GM21737 (cell line): ENCODE measurements around the gene CD248.

Source experiments
- ATAC-seq: cut with Tn5 transposase; IDR thresholded peaks from one replicate; pipeline ENCODE4 v1.9.1; 2021; ENCODE audit warnings: mild to moderate bottlenecking, moderate library complexity; ENCODE audit not compliant: unreplicated experiment

CD248 gene

DNA sequence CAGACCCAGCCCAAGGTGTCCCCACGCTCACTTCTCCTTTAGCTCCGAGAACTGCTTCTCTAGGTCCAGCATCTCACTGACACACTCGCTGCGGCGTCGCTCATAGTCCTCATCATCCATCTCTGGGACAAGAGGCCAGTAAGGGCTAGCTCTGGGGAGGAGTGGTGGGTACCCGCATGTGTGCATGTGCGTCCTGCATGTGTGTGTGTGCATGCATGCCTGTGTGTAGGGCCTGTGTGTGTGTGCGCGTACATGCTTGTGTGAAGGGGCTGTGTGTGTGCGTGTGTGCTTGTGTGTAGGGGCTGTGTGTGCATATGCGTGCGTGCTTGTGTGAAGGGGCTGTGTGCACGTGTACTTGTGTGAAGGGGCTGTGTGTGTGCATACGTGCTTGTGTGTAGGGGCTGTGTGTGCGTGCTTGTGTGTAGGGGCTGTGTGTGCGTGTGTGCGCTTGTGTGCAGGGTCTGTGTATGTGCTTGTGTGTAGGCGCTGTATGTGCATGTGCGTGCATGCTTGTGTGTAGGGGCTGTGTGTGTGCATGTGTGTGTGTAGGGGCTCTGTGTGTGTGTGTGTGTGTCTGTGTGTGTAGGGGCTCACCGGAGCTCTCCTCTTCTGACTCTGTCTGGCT lies 24.8 kb upstream of the CD248 start:
- no peak for ATAC-seq

DNA sequence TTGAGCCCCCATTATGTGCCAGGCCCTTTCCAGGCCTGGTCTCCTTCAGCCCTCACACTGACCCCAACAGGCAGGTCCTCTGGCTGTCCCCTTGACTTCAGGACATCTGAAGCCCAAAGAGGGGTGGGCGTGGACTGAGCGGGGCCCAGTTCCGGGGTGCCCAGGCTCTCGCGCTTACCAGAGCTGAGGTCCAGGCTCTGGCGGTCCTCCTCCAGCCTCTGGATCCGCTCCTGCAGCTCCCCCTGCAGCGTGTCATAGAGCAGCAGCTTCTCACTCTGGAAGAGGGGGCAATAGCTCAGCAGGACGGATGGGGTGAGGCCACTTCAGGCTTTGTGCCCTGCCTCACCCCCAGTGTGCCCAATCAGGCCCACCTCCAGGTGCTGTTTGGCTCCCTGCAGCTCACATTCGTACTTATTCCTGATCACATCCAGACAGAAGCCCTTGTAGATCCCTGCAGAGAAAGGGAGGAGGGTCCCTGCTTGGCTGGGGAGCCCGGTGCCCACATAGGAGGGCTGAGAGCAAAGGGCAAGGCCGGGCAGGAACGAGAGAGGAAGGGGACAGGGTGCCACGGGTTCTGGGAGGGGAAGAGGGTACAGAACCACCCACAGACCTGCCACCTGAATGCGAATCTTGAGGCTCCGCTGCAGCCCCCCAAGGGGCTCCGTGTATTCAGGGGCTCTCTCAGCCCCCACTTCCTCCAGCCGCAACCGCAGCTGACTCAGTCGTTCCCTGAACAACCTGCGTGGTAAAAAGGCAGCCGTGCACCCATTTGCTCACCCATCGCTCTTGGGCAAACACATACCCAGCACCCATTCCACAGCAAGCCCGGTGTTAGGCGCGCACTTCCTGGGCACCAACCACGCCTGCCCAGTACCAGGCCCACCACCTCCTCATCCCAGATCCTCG lies 24.0 kb upstream of the CD248 start:
- ATAC-seq, result no peak

DNA sequence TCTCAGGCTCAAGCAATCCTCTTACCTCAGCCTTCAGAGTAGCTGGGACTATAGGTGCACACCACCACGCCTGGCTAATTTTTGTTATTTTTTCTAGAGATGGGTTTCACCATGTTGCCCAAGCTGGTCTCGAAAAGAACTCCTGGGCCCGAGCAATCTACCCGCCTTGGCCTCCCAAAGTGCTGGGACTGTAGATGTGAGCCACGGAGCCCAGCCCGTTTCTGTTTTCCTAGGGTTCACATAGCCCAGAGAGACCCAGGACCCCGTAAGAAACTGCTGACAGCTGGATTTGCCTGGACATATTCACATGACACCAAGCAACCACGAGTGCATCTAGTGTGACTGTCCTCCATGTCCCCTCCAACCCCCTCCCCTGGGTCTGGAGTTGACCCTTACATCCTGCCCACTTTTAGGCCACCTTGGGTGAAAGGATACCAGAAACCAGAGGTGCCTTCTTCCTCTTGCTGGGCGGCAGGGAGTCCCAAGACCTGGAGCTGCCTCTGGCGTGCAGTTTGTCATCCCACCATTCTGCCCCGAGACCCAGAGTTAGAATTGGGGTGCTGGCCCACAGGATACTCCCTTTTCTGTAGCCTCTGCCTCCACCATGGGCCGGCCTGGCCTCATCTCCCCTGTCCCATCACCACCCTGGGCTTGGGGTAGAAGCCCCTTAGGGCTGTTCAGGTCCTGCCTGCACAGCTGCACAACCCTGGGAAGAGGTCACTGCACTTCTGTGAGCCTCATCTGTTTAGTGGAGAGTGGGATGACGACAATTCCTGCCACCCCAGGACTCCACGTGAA lies 23.0 kb upstream of the CD248 start:
- ATAC-seq, result no peak

DNA sequence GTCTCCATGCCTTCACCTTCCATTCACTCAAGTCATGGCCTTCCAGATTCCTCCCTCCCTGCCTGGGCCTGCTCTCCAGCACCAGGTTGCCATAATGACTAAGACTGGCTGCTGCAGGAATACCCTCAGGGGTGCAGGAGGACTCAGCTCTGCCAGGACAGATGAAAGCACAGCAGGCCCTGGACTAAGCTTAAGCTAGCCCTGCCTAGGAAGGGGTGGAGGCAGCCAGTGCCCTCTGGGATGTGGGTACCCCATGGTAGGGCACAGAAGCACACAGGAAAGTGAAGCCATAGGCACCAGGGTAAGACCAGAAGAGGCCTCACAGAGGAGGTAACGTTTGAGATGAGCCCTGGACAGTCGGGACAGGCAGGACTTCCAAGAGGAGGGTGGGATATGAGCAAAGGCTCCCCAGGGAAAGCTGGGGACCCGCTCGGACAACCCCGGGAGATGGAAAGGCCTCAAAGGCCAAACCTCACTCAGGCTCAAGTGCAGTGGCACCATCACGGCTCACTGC lies 22.4 kb upstream of the CD248 start:
- ATAC-seq, result no peak

DNA sequence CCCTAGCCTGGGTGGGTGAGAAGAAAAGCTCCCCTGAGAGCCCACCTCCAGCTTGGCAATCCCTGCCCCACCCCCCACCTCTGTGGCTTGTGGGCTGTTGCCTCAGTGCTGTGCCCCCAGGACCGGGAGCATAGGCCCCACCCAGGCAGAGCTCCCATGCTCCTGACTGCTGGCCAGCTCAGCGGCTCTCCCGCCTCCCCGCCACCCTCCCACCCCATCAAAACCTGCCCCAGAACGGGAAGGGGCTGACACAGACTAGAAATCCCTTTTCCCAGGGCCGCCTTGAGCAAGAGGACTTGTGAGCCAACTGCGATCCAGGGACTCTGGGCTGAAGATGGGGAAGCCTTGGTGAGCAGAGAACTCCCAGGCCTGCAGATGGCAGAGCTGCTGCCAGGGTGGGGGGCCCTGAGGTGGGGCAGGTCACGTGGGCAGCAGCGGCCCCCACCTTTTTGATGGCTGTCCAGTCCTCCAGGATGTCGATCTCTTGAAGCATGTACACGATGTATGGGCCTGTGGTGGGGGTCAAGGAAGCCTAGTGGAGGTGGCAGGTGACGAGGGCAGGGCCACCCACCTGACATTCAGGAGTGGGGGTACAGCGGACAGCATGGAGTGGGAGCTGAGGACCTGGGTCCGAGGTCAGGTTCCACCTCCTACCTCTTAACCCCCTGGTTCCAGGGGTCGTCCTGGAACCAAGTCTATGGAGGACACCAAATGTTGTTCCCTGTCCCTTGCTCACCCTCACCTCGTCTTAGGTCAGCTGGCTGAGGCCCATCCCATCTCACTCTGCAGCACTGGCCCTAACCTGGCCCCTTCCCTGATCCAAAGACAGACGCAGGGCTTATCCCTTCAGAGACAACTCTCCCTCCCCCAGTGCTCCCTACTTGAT lies 21.7 kb upstream of the CD248 start:
- ATAC-seq, result no peak

DNA sequence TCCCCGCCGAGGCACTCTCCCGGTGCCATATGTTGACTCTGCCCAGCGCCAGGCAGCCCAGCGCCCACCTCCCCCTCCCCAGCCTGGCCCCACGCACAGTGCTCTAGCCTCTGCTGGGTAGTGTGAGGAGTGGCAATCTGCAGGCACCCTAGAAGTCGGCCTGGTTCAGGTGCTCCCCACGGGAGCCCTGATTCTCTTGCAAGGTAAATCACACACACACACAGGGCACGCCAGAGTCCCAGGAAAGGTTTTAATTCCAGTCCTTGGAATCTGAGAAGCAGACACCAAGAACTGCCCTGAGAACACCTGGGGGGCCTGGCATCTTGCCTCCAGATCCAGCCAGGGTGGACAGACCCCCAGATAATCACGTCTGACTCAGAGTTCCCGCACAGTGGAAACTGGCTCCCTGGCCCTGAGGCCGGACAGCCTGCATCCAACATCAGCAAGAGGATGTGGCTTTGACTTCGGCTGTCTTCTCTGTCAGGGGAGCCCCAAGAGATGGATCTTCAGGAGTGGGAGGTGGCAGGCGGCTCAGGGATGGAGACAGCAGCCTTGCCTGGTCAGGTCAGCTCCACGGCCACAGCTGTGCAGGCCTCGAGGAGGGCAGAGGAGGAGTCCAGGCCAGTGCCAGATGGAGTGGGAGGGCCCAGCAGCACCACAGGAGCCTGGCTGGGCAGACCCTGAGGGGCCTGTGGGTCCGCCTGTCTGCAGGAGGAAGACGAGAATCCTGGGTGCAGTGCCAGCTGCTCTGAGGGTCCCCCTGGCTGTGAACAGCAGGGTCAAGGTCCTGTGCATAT lies 20.5 kb upstream of the CD248 start:
- ATAC-seq, result no peak

DNA sequence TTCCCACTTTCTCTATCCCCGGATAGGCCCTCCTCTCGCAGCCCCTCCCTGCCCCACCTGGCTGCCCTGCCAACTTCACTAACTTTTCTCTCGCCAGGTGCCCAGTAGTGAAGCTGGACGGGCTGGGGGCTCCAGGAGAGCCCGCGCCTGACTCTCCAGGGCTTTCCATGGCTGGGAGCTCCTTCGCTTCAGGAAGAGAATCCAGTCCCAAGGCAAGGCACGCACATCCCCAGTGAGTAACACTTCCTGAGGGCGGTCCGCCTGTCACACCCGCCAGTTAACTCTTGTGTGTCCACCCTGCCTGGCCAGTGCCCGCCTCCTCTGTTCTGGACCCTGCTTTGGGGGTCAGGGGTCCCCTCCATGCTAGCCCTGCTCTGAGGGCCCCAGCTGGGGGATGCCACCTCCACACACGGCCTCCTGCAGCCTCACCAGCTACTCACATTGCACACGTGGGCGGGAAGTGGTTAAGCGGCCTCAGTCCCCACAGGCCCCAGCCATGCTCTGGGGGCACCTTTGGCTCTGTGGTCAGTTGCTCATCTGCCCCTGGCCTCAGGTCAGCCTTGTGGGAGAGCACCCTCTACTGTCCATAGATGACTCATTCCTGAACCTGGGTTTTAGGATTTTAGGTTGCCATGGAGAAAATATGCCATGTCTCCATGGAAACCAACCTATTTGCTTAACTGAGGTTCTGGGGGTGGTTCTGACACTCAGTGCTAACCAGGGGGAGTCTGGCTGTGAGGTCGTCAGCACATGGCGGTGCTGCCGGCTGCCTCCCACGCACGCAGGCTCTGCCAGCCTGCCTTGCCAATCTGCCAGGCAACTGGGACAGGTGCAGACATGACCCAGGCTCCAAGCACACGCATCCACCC lies 19.6 kb upstream of the CD248 start, which contains the start of gene RIN1:
TSS of gene RIN1 (minus strand) at position 201 of the 869 bp plus-strand sequence. CDS start at position 169, 32 bp downstream.
- peak; percentile 54 for ATAC-seq

DNA sequence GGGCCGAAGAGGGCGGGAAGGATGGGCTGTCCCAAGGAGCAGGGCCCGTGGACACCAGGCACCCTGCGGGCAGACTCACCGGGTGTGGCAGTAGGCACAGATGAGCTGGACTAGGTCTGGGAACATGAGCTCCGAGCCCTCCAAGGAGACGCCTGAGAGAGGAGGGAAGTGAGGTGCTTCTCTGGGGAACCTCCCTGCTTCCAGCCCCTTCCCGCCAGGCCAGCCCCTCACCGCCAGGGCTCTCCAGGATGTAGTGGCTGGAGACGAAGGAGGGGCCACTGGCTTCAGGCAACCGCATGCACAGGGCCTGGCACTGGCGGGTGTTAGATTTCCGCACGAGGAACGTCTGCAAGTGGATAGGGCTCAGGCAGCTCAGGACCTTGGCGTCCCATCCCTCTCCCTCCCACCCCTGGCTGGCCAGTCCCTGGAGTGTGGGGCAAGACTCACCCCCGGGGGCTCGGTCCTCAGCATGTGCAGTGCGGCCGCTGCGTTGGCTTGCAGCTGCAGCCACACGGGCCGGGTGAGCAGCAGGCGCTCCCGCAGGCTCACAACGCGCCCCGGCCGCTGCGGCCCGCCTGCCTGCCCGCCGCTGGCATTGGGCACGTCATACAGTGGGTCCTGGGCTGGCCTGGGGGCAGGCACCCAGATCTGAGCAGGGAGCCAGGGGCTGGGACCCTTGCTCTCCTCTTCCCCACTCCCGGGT lies 18.8 kb upstream of the CD248 start:
- ATAC-seq, result no peak

DNA sequence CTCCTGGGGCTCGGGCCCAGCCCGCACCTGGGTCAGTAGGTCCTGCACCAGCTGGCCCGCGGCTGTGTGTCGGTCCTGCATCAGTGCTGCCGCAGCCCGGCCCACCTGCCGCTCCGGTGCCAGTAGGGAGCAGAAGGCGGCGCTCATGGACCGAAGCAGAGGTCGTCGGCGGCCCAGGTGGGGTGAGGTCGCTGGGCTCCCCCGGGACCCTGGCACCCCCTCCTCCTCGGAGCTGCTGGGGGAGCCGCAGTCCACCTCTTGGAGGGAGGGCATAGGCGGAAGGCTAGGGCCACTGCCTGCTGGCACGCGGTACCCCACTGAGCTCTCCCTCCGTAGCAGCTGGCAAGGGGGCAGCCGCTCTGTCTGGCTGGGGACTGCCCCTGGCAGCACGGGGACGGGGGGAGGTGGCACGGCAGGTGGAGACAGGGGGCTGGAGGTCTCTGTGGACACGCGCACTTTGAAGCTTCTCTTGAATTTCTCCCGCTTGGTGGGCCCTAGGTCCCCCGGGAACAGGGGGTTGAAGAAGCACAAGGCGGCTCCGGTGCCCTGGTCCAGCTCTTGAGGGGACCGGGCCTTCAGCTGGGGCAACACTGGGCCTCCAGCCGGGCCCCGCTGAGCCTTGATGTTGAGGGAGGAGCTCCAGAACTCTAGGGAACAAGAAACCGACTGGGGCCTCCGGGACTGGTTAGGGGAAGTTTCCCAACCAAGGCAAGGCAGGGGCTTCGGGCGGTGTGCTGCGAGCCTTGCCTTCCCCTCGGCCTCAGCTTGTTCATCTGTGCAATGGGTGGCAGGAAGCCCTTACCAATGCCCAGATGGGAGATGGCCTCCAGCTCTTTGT lies 18.0 kb upstream of the CD248 start:
- ATAC-seq, result no peak

DNA sequence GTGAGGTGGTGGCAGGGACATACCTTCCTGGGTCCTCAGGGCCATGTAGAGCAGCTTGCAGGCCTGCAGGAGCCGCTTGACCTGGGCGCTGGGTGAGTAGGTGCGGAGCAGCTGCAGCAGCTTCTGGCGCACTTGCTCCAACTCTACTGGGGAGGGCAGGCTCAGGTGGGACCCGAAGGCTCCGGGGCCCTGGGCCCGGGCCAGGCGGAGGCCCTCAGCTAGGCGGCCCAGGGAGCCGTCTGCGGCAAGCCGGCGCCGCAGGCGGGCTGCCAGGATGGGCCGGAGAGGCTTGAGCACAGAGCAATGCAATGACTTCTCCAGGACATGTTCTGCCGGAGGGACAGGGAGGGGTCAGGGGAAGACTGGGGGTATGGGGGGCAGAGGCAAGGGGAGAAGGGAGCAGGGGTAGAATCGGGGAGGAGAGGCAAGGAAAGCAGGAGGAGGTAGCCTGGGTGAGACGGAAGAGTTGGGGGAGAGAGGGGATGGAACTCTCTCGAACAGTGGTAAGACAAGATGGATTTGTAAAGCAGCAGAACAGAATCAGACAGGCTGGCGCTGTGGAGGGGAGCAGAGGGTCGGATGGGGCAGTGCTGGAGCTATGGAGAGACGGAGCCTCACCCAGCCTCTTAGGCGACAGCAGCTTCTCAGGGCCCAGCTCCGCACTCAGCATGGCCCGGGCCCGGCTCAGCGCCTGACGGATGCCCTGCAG lies 17.2 kb upstream of the CD248 start:
- no peak for ATAC-seq

DNA sequence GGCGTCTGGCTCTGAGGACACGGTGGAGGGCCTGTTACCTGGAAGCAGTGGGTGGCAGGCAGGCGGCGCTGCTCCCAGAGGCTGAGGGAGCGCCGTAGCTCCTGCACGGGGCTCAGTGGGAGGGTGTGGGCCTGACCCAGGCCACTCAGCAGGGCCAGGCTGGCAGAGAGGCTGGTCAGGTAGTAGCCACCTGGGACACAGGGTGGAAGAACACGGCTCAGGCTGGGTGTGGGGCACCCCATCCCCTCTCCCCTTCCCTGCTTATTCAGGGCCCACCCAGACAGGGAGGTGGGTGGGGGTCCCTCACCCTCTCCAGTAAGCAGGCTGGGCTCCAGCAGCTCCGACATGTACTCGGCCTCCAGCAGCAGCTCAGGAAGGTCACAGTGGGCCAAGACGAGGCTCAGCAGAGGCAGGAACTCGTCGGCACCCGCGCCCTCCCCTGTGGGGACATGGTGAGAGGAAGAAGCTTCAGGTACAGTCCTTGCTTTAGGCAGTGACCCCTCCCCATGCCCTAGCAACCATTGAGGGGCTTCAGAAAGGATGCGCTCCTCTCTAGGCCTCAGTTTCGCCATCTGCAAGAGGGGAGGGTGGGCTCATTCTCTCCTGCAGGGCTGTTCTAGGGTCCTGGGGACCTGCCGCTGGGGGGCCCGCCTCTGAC lies 16.5 kb upstream of the CD248 start:
- no peak for ATAC-seq

DNA sequence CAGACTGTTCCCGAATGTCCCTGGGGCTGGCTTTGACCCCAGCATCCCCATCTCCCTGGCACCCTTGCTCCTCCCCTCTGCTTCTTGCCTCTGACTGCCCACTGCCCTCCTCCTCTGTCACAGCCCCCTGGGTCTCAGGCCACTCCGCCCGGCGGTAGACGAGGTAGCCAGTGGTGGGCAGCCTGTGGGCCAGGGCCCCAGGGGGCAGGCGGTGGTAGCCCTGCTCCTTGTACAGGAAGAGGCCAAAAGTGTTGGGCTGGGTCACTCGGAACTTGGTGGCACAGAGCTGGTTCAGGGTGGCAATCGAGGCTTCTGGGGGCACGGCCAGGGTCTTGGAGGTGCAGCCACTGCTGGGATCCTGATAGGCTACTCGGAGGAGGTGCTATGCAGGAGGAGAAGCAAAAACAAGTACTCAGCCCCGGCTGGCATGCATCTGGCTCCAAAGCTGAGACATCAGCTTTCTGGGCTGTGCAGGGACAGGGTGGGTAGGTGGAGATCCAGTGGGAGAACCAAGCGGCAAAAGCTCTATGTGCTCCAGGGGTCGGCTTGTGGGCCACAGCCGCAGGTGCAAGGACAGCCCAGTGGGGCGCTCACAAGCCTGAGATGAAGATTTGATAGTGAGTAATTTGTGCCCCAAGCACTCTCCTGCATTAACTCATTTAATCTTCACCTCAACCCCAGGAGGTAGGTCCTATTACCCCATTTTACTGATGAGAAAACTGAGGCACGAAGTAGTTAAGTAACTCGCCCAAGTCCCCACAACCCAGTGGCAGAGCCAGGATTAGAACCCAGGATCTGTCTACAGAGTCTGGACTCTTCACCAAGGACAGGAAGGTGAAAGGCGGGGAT lies 15.8 kb upstream of the CD248 start:
- no peak for ATAC-seq

DNA sequence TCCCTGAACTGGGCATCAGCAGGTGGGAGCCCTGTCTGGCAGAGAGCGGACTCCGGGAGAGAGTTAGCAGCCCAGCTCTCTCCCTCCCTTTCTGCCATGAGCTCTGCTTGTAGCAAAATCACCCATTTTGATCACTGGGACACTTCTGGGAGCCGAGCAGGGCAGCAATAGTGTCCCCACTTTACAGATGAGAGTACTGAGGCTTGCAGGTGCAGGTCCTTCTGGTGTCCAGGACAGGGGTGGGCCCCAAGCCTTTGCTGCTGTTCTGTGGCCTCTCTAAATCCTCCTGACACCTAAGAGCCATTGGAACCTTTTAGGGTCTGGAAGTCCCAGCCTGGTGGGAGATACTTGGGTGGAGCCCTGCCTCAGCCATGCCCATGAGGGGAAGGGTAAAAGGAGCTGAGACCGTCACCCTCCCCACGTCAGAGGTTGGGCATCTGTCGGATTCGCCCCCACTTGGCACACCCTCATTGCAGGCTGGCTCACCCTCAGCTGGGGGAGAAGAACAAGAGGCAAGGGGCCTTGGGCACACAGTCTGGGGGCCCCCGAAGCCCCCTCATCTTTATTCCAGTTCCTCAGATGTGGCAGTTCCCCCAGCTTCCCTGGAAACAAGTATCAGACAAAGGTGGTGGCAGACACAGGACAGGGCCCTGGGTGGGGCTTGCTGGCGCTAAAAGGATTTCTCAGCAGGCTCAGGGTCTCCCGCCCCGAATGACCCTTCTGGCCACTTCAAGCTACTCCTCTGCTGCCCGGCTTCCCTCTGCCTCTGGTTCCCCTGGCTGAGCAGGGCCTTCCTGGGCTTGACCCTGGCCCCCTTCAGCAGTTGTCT lies 14.9 kb upstream of the CD248 start:
- ATAC-seq, result no peak

DNA sequence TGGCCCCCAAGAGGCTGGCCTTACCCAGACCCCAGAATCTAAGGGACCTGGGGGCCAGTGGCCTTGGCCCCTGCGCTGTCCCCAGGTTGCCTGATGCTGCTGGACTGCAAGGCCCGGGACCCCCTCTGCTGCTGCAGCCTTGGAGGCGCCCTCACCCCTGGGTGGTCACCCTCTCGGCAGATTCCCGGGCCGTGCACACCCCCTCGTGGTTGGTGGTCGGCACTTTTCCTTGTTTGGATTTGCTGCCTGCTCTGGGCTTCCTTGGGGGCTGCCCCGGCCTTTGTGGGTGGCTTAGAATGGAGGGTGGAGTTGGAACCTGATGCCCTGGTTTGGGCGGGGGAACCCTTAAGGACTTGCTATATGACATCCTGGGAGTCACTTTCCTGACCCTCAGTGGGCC lies 14.1 kb upstream of the CD248 start:
- no peak for ATAC-seq
